Measurements from ENCODE around the gene PCDHGA11. TPM values are rescaled to one million over a fixed set of nuclear protein-coding genes. Genes with fewer than 3 reads are reported as not detected.
"Not testable (repeated sequence)": the region's sequence is repeated elsewhere in the genome, so short reads cannot be mapped to it uniquely, and the experiment has no call there.

Gene PCDHGA11
- total RNA-seq, 1 donor from 2014 or later = 2.6 TPM

GRCh38 chr5:141389153-141390042 lies 31.5 kb upstream of the PCDHGA11 start:
- H3K4me3 ChIP-seq = no peak overlapping the region
- peaks cover 16% of the 10 kb centered on the region for H3K27me3 ChIP-seq
- no peaks in the 10 kb centered on the region for H3K4me1 ChIP-seq
- ATAC-seq = no peak
- H3K36me3 ChIP-seq = no peaks in the 10 kb centered on the region
- peaks cover 39% of the 10 kb centered on the region for H3K9me3 ChIP-seq
- intact Hi-C loops (cut with DNase I) = no loop called here
- no peak overlapping the region for H3K27ac ChIP-seq
- TF ChIP-seq CTCF (IDR thresholded peaks at IDR 0.05) = no peak
- DNase-seq = no peak

GRCh38 chr5:141392429-141393198 lies 28.2 kb upstream of the PCDHGA11 start, which contains the start of gene PCDHGA8:
Gene PCDHGA8, plus strand, starts transcription at chr5:141392633. Its CDS starts 181 bp downstream, at chr5:141392814.
- ATAC-seq (no peak), DNase-seq (no peak)
- no peak within 1 kb of the TSS for H3K4me3 ChIP-seq
- H3K4me1 ChIP-seq = no peaks in the 10 kb centered on the region
- H3K27ac ChIP-seq = no peak within 1 kb of the TSS
- intact Hi-C loops (cut with DNase I) = no loop called here
- H3K36me3 ChIP-seq = no peaks in the 10 kb centered on the region
- peaks cover 36% of the 10 kb centered on the region for H3K9me3 ChIP-seq
- TF ChIP-seq CTCF (IDR thresholded peaks at IDR 0.05) = peak; percentile 12
- peaks cover 16% of the 10 kb centered on the region for H3K27me3 ChIP-seq

GRCh38 chr5:141393267-141393666 lies 27.6 kb upstream of the PCDHGA11 start:
- no peak for TF ChIP-seq CTCF (IDR thresholded peaks at IDR 0.05)

GRCh38 chr5:141394401-141395187 lies 26.3 kb upstream of the PCDHGA11 start:
- ATAC-seq; H3K36me3 ChIP-seq; intact Hi-C loops (cut with DNase I); DNase-seq; H3K4me1 ChIP-seq; H3K27ac ChIP-seq; H3K4me3 ChIP-seq: not testable (repeated sequence)
- H3K9me3 ChIP-seq = peaks cover 29% of the 10 kb centered on the region
- H3K27me3 ChIP-seq = peaks cover 23% of the 10 kb centered on the region

More at GRCh38 chr5:141393267-141393666, 27.6 kb upstream of the PCDHGA11 start:
- ATAC-seq = no peak
- no peaks in the 10 kb centered on the region for H3K4me1 ChIP-seq
- peaks cover 36% of the 10 kb centered on the region for H3K9me3 ChIP-seq
- intact Hi-C loops (cut with DNase I) = no loop called here
- H3K27me3 ChIP-seq = peaks cover 16% of the 10 kb centered on the region
- no peak overlapping the region for H3K27ac ChIP-seq
- H3K36me3 ChIP-seq = no peaks in the 10 kb centered on the region
- no peak overlapping the region for H3K4me3 ChIP-seq
- DNase-seq = no peak

- H3K36me3 ChIP-seq; H3K4me1 ChIP-seq; H3K27ac ChIP-seq; intact Hi-C loops (cut with DNase I): not testable (repeated sequence)
- H3K9me3 ChIP-seq = peaks cover 21% of the 10 kb centered on the region
- peak; percentile 97 for ATAC-seq
- peak within 1 kb of the TSS; percentile 37 for H3K4me3 ChIP-seq
- H3K27me3 ChIP-seq = peaks cover 16% of the 10 kb centered on the region
- peak; percentile 59 for TF ChIP-seq CTCF (IDR thresholded peaks at IDR 0.05)
- DNase-seq = peak; percentile 76
Observed at GRCh38 chr5:141397756-141398551, 22.9 kb upstream of the PCDHGA11 start, which contains the start of gene PCDHGB5. Gene PCDHGB5, plus strand, starts transcription at chr5:141397947. Its CDS starts 181 bp downstream, at chr5:141398128.

Measured in upper lobe of right lung (tissue), 1 donor.